ENCODE data around the gene POU2F2.

- TF ChIP-seq ARNTL (CRISPR knock-in tag; IDR thresholded peaks at IDR 0.05; ENCODE audit: borderline replicate concordance, low read depth) (no peak), TOX (CRISPR knock-in tag; IDR thresholded peaks at IDR 0.05; ENCODE audit: borderline replicate concordance) (no peak), PPARA (CRISPR knock-in tag; IDR thresholded peaks at IDR 0.05; ENCODE audit: borderline replicate concordance) (no peak), CSRNP3 (CRISPR knock-in tag; IDR thresholded peaks at IDR 0.05) (no peak), TSHZ2 (CRISPR knock-in tag; IDR thresholded peaks at IDR 0.05) (no peak), ESRRG (CRISPR knock-in tag; IDR thresholded peaks at IDR 0.05) (no peak), RARB (CRISPR knock-in tag; IDR thresholded peaks at IDR 0.05) (no peak), GLIS3 (CRISPR knock-in tag; IDR thresholded peaks at IDR 0.05) (no peak), ZFP3 (CRISPR knock-in tag; IDR thresholded peaks at IDR 0.05) (no peak), ZNF70 (CRISPR knock-in tag; IDR thresholded peaks at IDR 0.05) (no peak), CREB5 (CRISPR knock-in tag; IDR thresholded peaks at IDR 0.05; ENCODE audit: low read depth) (no peak), BACH2 (CRISPR knock-in tag; IDR thresholded peaks at IDR 0.05; ENCODE audit: borderline replicate concordance) (no peak), PATZ1 (CRISPR knock-in tag; IDR thresholded peaks at IDR 0.05; ENCODE audit: borderline replicate concordance) (no peak), ZNF565 (CRISPR knock-in tag; conservative IDR thresholded peaks at IDR 0.05; ENCODE audit: low read depth) (no peak)
Measured at GRCh38 chr19:42059196-42059595, 73.0 kb downstream of the POU2F2 start.
